ENCODE data around the gene OR2H2.

OR2H2 gene

GRCh38 chr6:29584821-29585220 lies at the start of gene OR2H2:
Gene OR2H2 (plus strand): TSS chr6:29585121. CDS start chr6:29587945, 2,824 bp downstream.
- H3K36me3 ChIP-seq (ENCODE audit: control insufficient read depth in 2 of 2, insufficient read depth in 1 of 2, low read length in 2 of 2) = no peaks in the 10 kb centered on the region
- no peaks in the 10 kb centered on the region for H3K4me1 ChIP-seq (ENCODE audit: control insufficient read depth, insufficient read depth, low read length)
- H3K4me3 ChIP-seq (ENCODE audit: low read depth, low read length) = no peak within 1 kb of the TSS
- POLR2A ChIA-PET = no interaction called here
- TF ChIP-seq ZIC2 (tag by site-specific recombination; IDR thresholded peaks at IDR 0.05) = no peak
- no peak for TF ChIP-seq ZNF548 (tag by site-specific recombination; IDR thresholded peaks at IDR 0.05)
- no peak for TF ChIP-seq ZNF114 (tag by site-specific recombination; IDR thresholded peaks at IDR 0.05)
- TF ChIP-seq MZF1 (tag by site-specific recombination; IDR thresholded peaks at IDR 0.05; ENCODE audit: borderline replicate concordance) = no peak
- TF ChIP-seq, protein P1, sequence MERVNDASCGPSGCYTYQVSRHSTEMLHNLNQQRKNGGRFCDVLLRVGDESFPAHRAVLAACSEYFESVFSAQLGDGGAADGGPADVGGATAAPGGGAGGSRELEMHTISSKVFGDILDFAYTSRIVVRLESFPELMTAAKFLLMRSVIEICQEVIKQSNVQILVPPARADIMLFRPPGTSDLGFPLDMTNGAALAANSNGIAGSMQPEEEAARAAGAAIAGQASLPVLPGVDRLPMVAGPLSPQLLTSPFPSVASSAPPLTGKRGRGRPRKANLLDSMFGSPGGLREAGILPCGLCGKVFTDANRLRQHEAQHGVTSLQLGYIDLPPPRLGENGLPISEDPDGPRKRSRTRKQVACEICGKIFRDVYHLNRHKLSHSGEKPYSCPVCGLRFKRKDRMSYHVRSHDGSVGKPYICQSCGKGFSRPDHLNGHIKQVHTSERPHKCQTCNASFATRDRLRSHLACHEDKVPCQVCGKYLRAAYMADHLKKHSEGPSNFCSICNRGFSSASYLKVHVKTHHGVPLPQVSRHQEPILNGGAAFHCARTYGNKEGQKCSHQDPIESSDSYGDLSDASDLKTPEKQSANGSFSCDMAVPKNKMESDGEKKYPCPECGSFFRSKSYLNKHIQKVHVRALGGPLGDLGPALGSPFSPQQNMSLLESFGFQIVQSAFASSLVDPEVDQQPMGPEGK (tag by site-specific recombination; IDR thresholded peaks at IDR 0.05) = no peak
- no peak for TF ChIP-seq ZBTB6 (tag by site-specific recombination; IDR thresholded peaks at IDR 0.05)
- no peak for TF ChIP-seq ZSCAN30 (tag by site-specific recombination; IDR thresholded peaks at IDR 0.05)
- no peak for TF ChIP-seq REPIN1 (tag by site-specific recombination; IDR thresholded peaks at IDR 0.05; ENCODE audit: low read depth)
- TF ChIP-seq ZBTB17 (tag by site-specific recombination; IDR thresholded peaks at IDR 0.05) = no peak
- no peak for TF ChIP-seq YY2 (tag by site-specific recombination; IDR thresholded peaks at IDR 0.05)
- no peak for TF ChIP-seq ZNF530 (tag by site-specific recombination; IDR thresholded peaks at IDR 0.05; ENCODE audit: low read depth)
- TF ChIP-seq, protein P2, sequence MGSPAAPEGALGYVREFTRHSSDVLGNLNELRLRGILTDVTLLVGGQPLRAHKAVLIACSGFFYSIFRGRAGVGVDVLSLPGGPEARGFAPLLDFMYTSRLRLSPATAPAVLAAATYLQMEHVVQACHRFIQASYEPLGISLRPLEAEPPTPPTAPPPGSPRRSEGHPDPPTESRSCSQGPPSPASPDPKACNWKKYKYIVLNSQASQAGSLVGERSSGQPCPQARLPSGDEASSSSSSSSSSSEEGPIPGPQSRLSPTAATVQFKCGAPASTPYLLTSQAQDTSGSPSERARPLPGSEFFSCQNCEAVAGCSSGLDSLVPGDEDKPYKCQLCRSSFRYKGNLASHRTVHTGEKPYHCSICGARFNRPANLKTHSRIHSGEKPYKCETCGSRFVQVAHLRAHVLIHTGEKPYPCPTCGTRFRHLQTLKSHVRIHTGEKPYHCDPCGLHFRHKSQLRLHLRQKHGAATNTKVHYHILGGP (tag by site-specific recombination; IDR thresholded peaks at IDR 0.05) = no peak
- no peak within 1 kb of the TSS for H3K27ac ChIP-seq (ENCODE audit: extremely low read depth, low read depth, low read length)
- CTCF ChIA-PET = interaction anchor here (0.8 to 2.1 kb wide), 3 partner anchors 170 to 228 kb away, joined by 3 to 9 read pairs (median 4); partner anchors contain the start of genes OR12D1 and OR12D3
- H3K9me3 ChIP-seq (ENCODE audit: control insufficient read depth, insufficient read depth, low read depth, low read length) = no peaks in the 10 kb centered on the region

- POLR2A ChIA-PET = no interaction called here
- TF ChIP-seq REST (tag by site-specific recombination; IDR thresholded peaks at IDR 0.05) (peak; percentile 88), ZSCAN16 (tag by site-specific recombination; IDR thresholded peaks at IDR 0.05) (no peak)
- H3K27ac ChIP-seq (ENCODE audit: extremely low read depth, low read depth, low read length) = no peak overlapping the region
Measured at GRCh38 chr6:29537714-29538403, 47.1 kb upstream of the OR2H2 start.

More at GRCh38 chr6:29537714-29538403, 47.1 kb upstream of the OR2H2 start:
- H3K4me1 ChIP-seq (ENCODE audit: control insufficient read depth, insufficient read depth, low read length) = no peaks in the 10 kb centered on the region
- no peaks in the 10 kb centered on the region for H3K36me3 ChIP-seq (ENCODE audit: control insufficient read depth in 2 of 2, insufficient read depth in 1 of 2, low read length in 2 of 2)
- H3K4me3 ChIP-seq (ENCODE audit: low read depth, low read length) = no peak overlapping the region
- CTCF ChIA-PET = no interaction called here
- H3K9me3 ChIP-seq (ENCODE audit: control insufficient read depth, insufficient read depth, low read depth, low read length) = no peaks in the 10 kb centered on the region
